Measurements from ENCODE around the gene RNF17.

RNF17 gene

GRCh38 chr13:24866488-24866887, 102.5 kb downstream of the RNF17 start:
- no peaks in the 10 kb centered on the region for H3K36me3 ChIP-seq
- no peak overlapping the region for H3K4me3 ChIP-seq
- no peak overlapping the region for H3K27ac ChIP-seq
- intact Hi-C loops (cut with DNase I; ENCODE audit: low total_unique reads): no loop called here
- DNase-seq: no peak
- H3K27me3 ChIP-seq: no peaks in the 10 kb centered on the region
- TF ChIP-seq CTCF (IDR thresholded peaks at IDR 0.05): no peak
- no peaks in the 10 kb centered on the region for H3K4me1 ChIP-seq
- H3K9me3 ChIP-seq: no peaks in the 10 kb centered on the region

GRCh38 chr13:24868874-24869273, 104.9 kb downstream of the RNF17 start:
- Histone ChIP-seq H3K9me3 (no peaks in the 10 kb centered on the region), H3K27ac (no peak overlapping the region), H3K4me1 (no peaks in the 10 kb centered on the region), H3K4me3 (no peak overlapping the region), H3K27me3 (no peaks in the 10 kb centered on the region), H3K36me3 (no peaks in the 10 kb centered on the region)
- DNase-seq: no peak
- no peak for TF ChIP-seq CTCF (IDR thresholded peaks at IDR 0.05)
- intact Hi-C loops (cut with DNase I; ENCODE audit: low total_unique reads): no loop called here

GRCh38 chr13:24870380-24870760, 106.4 kb downstream of the RNF17 start:
- H3K4me1 ChIP-seq: no peaks in the 10 kb centered on the region
- intact Hi-C loops (cut with DNase I; ENCODE audit: low total_unique reads): no loop called here

GRCh38 chr13:24875566-24875965, 111.6 kb downstream of the RNF17 start:
- H3K4me1 ChIP-seq: no peaks in the 10 kb centered on the region

More at GRCh38 chr13:24870380-24870760, 106.4 kb downstream of the RNF17 start:
- DNase-seq: no peak
- Histone ChIP-seq H3K9me3 (no peaks in the 10 kb centered on the region), H3K27me3 (no peaks in the 10 kb centered on the region), H3K27ac (no peak overlapping the region), H3K4me3 (no peak overlapping the region), H3K36me3 (no peaks in the 10 kb centered on the region)
- TF ChIP-seq CTCF (IDR thresholded peaks at IDR 0.05): no peak

GRCh38 chr13:24877531-24877930, 113.6 kb downstream of the RNF17 start:
- Histone ChIP-seq H3K27me3 (no peaks in the 10 kb centered on the region), H3K36me3 (peaks cover 0 to 2% (median 0%) of the 10 kb centered on the region in 3 donors), H3K27ac (no peak overlapping the region), H3K4me3 (no peak overlapping the region), H3K4me1 (no peaks in the 10 kb centered on the region), H3K9me3 (no peaks in the 10 kb centered on the region)
- no peak for TF ChIP-seq CTCF (IDR thresholded peaks at IDR 0.05)
- intact Hi-C loops (cut with DNase I; ENCODE audit: low total_unique reads): no loop called here
- DNase-seq: no peak

More at GRCh38 chr13:24875566-24875965, 111.6 kb downstream of the RNF17 start:
- Histone ChIP-seq H3K4me3 (no peak overlapping the region), H3K9me3 (no peaks in the 10 kb centered on the region), H3K27me3 (no peaks in the 10 kb centered on the region), H3K27ac (no peak overlapping the region), H3K36me3 (no peaks in the 10 kb centered on the region)
- DNase-seq: no peak
- intact Hi-C loops (cut with DNase I; ENCODE audit: low total_unique reads): no loop called here
- no peak for TF ChIP-seq CTCF (IDR thresholded peaks at IDR 0.05)

- no peak for DNase-seq
- H3K27ac ChIP-seq: no peak overlapping the region
- no peaks in the 10 kb centered on the region for H3K9me3 ChIP-seq
- no peak overlapping the region for H3K4me3 ChIP-seq
- no peaks in the 10 kb centered on the region for H3K4me1 ChIP-seq
- H3K36me3 ChIP-seq: peaks cover 0 to 6% (median 0%) of the 10 kb centered on the region in 3 donors
- no peaks in the 10 kb centered on the region for H3K27me3 ChIP-seq
- TF ChIP-seq CTCF (IDR thresholded peaks at IDR 0.05): no peak
- intact Hi-C loops (cut with DNase I; ENCODE audit: low total_unique reads): no loop called here
Observed at GRCh38 chr13:24878340-24878739, 114.4 kb downstream of the RNF17 start.
